ELF-1 (cell line): ENCODE data around the gene OR52D1.

ENCODE experiments used
- DNase-seq: peaks from one replicate; pipeline ENCODE4 v3.0.0-alpha.2; 2016; ENCODE audit warnings: low read depth, low spot score

OR52D1 gene

DNA sequence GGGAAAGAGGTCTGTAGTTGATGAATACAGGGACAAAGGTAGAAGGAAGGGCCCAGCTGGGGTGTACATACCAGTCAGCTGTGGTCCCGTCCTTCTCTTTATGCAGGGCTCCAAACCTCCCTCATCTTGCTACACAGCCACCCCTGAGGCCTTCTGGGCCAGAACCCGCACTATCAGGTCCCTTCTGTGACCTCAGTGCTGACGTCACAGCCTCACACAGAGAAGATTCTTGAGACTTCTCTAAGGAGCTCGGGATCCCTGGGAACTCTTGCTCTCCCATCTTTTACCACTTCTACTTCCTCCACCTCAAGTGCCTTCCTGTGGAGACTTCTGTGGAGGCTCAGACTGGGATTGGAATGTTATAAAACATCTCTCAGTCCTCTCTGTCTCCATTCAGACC, 21.3 kb downstream of the OR52D1 start, which contains the start of gene UBQLN3:
TSS of gene UBQLN3 (minus strand) at position 155 of the 400 bp plus-strand sequence. CDS start 399 bp downstream, outside the sequence.
- DNase-seq, result no peak

DNA sequence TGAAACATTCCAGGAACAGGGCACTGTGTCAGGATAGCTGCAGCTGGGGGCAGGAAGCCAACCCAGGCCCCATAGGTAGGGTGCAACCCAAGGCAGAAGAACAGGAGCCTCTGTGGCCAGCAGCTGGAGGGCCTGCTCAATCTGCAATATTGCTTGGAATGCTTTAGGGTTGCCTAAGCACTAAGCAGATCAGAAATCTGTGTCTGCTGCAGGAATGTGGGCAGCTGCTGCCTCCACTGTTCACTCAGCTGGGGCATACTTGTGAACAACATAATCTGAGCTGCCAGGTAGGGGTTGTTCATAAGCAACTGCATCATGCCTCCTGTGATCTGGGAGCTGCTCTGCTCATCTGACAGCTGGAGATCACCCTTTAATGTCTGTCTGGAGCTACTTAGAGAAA, 26.4 kb downstream of the OR52D1 start:
- DNase-seq, result no peak

DNA sequence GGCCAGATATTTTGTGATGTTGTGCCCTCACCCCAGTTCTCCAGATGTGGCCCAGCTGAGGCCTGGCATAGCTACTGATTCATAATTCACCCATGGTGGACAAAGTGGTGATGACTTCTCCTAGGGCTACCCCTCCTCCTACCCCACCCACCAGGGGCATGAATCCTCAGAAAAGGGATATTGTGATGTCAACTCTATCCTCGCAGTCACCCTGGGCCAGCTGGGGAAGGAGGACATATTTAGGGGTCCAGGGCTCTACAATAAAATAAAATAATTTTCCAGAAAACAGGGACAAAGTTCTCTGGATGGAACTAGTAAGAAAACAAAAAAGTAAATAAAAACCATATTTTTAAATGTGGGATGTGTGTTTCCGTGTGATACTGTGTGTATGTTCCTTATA, 28.1 kb downstream of the OR52D1 start, which contains the start of gene UBQLNL:
TSS of gene UBQLNL (minus strand) at position 101 of the 400 bp plus-strand sequence. CDS start 258 bp downstream, outside the sequence.
- DNase-seq, result no peak

DNA sequence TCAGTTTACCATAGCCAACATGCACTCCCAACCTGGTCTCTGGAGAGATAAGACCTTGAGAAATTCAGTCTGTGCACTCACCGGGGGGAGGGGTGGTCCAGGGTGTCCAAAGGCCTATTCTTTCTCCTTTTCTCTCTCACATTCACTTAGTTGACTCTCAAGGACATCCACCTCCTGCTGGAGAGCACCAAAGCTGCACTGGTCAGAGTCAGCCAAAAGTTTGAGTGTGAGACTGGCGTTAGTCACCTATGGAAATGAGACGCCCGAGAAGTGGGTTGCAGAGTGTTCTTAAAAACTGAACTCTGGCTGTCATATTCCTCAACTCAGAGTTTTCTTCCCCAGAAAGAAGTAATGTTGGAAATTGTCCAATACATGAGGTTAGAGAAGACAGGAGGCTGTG, 33.1 kb downstream of the OR52D1 start:
- no peak for DNase-seq

DNA sequence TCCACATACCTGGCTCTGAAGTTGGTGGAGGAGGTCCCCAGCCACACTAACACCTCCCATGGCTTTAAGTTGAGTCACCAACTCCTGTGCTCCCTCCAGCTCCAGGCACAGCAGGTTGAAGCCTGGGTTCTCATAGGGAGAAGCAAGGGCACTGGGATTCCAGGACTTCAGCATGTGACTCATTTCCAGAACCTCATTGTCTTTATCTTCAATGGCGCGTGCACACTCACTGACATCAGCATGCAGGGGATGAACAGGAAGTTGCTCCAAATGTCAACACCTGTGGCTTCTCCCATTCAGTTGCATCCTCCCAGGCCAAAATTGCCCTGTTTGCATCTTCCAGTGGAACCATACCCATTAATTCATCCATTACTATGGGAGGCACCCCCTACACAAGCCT, 33.8 kb downstream of the OR52D1 start:
- DNase-seq, result no peak

DNA sequence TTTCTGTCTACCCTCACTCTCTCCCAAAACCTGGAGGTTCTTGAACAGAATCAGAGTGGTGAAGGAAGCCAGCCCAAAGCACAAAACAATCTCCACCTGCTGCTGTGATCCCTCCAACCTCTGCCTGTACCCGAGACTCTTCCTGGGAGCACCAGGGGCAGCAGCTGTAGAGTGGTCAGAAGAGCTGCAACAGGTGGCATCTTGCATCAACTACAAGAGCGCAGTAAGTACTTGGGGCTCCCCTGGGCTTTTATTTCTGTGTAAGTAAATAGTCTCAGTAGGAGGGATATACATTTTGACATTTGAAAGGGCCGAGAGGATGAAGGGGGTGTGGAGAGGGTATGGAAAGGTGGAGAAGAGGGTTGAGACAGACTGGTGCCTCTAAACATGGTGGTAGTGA, 36.3 kb downstream of the OR52D1 start:
- DNase-seq, result no peak

DNA sequence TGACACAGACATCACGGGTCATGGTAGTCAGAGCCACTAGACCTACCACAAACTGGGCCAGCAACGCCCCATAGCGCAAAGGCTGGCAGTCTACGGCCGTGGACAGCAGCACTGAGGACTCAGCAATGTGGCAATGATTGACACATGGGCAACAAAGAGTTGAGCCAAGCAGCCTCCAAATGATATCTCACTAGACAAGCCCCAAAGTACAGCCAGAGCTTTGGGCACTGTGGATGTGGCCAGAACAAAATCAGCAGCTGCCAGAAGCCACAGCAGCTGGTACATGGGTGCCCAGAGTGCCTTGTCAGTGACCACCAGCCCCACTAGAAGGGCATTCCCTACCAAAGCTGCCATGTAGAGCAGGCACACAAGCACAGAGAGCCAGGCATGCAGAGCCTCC, 39.2 kb downstream of the OR52D1 start:
- DNase-seq, result no peak

DNA sequence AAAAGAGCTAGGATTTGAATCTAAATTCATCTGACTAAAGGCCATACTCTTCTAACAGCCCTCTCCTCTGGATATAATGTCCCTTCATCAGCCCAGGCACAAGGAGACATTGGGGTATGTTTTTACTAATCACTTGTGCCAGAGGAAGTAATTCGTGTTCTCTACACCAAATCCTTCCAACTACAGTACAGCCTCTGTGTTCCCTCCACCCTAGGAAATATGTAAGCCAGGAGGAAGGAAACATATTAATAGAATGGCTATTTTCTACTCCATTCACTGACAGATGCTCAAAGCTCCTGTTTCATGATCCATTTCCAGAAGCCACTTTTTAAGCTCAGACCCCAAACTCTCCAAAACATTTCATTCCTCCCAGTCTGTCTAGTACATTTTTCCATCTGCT, 40.0 kb downstream of the OR52D1 start:
- no peak for DNase-seq

DNA sequence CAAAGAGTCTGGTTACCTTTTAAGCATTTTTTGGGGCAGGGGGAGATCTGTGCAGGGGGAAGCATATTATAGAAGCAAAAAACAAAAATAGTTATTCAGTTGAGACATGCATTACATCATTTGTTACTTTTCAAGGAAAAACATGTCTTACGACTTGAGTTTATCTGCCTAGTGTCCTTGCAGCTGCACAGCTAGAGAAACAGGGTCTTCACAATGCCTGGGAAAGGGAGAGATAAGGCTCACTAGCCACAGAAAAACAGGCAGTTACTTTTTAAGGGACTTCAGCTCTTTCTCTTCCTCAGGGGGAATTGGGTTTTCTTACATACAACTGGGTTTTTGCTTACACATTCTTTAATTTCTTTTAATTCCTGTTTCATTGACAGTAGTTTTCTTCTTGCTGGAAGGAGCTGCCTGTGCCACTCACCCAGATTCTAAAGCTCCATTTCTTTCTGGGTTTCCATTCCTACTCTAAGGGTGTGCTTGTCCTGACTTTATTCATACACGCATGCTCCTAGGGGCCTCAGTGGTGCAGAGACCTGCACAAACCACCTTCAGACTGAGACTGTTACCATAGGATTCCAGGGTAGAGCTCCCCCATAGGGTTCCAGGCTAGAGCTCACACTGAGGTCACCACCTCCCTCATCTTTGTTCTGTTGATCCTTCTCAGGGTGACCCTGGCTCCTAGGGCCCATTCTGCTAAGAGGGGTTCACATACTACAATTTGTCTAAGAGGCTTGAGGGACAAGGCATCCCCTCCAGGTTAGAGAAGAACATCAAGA, 42.8 kb downstream of the OR52D1 start:
- DNase-seq, result no peak

DNA sequence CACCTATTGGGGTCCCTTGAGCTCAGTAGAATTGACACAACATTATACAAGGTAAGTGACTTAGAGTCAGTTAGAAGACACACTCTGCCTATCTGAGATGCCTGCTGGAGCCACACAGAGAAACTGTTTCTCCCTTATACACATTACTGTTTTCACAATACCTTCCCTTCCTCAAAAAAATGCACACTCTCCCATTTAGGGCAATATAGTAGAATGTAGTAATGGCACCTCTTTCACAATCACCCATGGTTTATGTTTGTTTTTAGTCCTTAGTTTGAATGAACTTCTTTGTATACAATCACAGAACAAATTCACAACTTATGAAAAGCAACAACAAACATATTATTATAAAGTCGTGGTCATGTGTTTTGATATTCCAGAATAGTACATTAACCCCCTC, 45.6 kb downstream of the OR52D1 start:
- DNase-seq, result no peak

DNA sequence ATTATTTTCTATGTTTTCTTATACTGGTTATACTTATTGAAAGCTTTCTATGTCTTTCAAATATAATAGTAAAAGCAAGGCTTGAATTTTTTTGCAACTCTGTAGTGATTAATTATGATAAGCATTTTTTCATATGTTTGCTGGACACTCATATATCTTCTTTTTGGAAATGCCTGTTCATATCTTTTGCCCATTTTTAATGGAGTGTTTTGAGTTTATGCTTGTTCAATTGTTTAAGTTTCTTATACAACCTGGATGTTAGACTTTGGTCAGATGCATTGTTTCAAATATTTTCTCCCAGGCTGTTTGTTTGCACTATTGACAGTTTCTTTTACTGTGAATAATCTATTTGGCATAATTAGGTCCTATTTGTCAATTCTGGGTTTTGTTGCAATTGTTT, 48.0 kb downstream of the OR52D1 start:
- no peak for DNase-seq
